GM12874 (cell line): ENCODE results near the gene DDX10.

Experiments used
- CTCF ChIP-seq: IDR thresholded peaks from 2 replicates; pipeline ENCODE4 v1.5.1; 2011; ENCODE audit warnings: low read depth, mild to moderate bottlenecking, control low read depth, low read length, moderate library complexity; ENCODE audit not compliant: insufficient read depth

DDX10 gene

GRCh38 chr11:108926171-108926840 lies 261.4 kb downstream of the DDX10 start:
- TF ChIP-seq CTCF: no peak

GRCh38 chr11:108926841-108927577 lies 262.1 kb downstream of the DDX10 start:
- no peak for TF ChIP-seq CTCF

- no peak for TF ChIP-seq CTCF
These were observed 263.1 kb downstream of the DDX10 start for GRCh38 chr11:108927791-108928545.

GRCh38 chr11:108929241-108929640 lies 264.4 kb downstream of the DDX10 start:
- no peak for TF ChIP-seq CTCF

- no peak for TF ChIP-seq CTCF
These were observed 266.3 kb downstream of the DDX10 start for GRCh38 chr11:108931168-108931567.

GRCh38 chr11:108933630-108934029 lies 268.8 kb downstream of the DDX10 start:
- TF ChIP-seq CTCF: no peak

- no peak for TF ChIP-seq CTCF
These were observed 269.4 kb downstream of the DDX10 start for GRCh38 chr11:108934289-108934688.
